Measurements from ENCODE around the gene CLDN9.

CLDN9 gene

GRCh38 chr16:3017794-3018506, 5.2 kb downstream of the CLDN9 start, which contains the start of gene CLDN6:
Gene CLDN6, minus strand, starts transcription at chr16:3018183. Its CDS starts 2,162 bp downstream, at chr16:3016021.
- no peak for DNase-seq (ENCODE audit: low read depth in 2 of 2)

GRCh38 chr16:3019594-3020246, 7.0 kb downstream of the CLDN9 start:
- DNase-seq (ENCODE audit: low read depth in 2 of 2): no peak

DNA sequence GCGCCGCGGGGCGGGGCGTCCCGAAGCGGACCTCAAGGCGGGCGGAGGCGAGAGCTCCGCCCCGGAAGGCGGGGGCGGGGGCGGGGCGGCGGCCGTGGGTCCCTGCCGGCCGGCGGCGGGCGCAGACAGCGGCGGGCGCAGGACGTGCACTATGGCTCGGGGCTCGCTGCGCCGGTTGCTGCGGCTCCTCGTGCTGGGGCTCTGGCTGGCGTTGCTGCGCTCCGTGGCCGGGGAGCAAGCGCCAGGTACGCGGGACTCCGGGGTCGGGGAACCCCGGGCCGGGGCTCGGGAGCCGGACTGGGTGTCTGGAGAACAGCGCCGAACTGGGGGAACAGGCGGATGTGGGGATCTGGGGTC, 7.5 kb downstream of the CLDN9 start, which contains the start of gene TNFRSF12A:
Gene TNFRSF12A (plus strand): TSS at position 122 of the 357 bp plus-strand sequence. CDS start 30 bp downstream, at position 152.
- DNase-seq (ENCODE audit: low read depth in 2 of 2): peak in 1 of 2 donors; percentile 45

GRCh38 chr16:3020604-3021448, 8.1 kb downstream of the CLDN9 start:
- DNase-seq (ENCODE audit: low read depth in 2 of 2): peak; percentile 46 to 53

DNA sequence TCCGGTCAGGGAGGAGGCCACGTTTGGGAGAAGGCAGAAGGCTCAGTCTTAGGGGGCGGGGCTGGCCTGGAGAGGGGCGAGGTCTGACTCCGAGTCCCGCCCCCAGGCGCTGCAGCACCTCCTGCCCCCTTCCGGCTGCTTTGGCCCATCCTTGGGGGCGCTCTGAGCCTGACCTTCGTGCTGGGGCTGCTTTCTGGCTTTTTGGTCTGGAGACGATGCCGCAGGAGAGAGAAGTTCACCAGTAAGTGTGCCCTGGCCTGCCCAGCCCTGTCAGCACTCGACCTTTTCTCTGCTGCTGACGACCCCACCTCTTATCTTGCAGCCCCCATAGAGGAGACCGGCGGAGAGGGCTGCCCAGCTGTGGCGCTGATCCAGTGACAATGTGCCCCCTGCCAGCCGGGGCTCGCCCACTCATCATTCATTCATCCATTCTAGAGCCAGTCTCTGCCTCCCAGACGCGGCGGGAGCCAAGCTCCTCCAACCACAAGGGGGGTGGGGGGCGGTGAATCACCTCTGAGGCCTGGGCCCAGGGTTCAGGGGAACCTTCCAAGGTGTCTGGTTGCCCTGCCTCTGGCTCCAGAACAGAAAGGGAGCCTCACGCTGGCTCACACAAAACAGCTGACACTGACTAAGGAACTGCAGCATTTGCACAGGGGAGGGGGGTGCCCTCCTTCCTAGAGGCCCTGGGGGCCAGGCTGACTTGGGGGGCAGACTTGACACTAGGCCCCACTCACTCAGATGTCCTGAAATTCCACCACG, 8.9 kb downstream of the CLDN9 start:
- peak; percentile 50 to 57 for DNase-seq (ENCODE audit: low read depth in 2 of 2)

DNA sequence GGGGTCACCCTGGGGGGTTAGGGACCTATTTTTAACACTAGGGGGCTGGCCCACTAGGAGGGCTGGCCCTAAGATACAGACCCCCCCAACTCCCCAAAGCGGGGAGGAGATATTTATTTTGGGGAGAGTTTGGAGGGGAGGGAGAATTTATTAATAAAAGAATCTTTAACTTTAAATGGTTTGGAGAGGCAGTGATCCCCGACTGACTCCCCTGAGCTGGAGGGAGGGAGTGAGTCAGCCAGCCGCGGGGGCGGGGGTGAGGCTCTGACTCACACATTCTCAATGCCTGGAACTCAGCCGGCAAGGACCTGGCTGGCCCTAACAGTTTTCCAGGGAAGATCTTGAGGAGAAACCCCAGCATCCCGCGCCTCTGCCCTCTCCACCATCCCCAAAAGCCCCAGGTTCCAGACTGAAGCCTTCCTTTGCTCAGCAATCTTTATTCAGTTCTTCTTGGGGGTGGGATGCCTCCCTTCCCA, 9.5 kb downstream of the CLDN9 start:
- peak; percentile 65 to 75 for DNase-seq (ENCODE audit: low read depth in 2 of 2)

DNA sequence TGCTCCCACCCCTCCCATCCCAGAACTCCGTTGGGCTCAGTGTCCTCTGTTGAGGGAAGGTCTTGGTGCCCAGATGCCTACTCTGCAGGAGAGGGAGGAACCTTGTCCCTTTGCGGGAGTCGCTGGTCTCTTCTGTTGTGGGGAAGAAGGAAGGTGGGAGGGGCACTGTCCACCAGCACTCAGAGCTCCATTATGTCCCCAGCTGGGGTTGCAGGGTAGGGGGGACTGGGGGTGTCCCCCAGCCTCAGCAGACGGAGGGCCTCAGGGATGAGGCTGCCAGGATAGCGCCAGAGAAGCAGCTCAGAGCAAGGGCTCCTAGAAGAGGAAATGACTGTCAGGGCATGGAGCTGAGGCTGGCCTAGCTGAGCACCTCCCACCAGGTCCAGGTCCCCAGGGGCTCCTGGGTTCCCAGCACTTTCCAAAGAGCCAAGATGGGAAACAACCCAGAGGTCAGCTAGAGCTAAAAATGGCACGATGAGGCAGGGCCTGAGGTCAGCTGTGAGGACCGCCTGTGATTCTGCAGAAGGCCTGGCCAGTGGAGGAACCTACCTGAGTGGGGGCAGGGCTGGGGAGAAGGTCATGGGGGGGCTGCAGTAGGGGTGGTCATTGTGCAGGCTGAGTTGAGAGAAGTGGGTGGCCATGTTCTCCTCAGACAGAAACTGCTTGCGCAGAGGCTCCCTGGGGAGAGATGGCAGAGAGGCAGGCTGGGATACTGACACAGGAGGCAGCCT, 10.1 kb downstream of the CLDN9 start:
- DNase-seq (ENCODE audit: low read depth in 2 of 2): no peak

DNA sequence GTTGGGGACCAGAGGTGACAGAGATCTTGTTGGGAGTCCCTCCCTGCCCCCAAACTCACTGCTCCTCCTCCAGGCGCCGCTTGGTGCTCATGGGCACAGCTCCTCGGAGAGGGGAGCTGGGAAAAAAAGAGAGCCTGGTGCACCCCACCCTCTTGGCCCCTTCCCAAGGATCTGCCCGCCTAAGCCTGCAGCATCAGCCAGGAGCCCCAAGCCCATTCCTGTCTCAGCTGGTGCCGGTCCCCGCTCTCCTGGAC, 10.6 kb downstream of the CLDN9 start:
- DNase-seq (ENCODE audit: low read depth in 2 of 2): no peak

GRCh38 chr16:3023669-3024478, 11.2 kb downstream of the CLDN9 start, which contains the start of the genes HCFC1R1 and THOC6:
Gene HCFC1R1, minus strand, starts transcription at chr16:3023942. Its CDS starts 1 bp downstream, at chr16:3023941.
Gene THOC6, plus strand, starts transcription at chr16:3024035. Its CDS starts 292 bp downstream, at chr16:3024327.
- DNase-seq (ENCODE audit: low read depth in 2 of 2): peak; percentile 84 to 86

DNA sequence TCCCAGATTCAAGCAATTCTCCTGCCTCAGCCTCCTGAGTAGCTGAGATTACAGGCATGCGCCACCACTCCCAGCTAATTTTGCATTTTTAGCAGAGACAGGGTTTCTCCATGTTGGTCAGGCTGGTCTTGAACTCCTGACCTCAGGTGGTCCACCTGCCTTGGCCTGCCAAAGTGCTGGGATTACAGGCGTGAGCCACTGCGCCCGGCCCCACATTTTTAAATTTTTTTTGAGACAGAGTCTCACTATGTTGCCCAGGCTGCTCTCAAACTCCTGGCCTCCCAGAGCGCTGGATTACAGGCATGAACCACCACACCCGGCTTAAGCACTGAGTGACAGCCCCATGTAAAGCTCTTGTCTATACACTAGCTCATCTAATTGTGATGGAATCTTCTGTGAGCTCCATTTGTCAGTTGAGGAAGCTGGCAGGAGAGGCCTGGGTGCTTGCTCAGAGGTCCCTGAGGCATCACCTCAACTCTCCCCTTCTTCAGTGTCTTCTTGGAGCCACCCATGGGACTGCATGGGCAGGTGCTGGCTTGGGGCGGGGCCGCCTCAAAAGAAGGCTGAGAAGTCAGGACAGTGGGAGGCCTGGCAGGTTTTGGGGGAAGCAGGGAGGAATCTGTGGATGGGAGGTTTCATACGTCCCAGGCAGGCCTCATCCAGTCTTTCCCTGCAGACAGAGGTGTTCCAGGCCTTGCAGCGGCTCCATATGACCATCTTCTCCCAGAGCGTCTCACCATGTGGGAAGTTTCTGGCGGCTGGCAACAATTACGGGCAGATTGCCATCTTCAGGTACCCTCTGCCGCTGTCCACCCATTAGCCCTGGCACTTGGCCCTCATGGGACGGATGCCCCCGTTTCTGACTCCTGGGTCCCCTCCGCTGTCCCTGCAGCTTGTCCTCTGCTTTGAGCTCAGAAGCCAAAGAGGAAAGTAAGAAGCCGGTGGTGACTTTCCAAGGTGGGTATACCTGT, 12.6 kb downstream of the CLDN9 start:
- DNase-seq (ENCODE audit: low read depth in 2 of 2): no peak

GRCh38 chr16:3026003-3026378, 13.3 kb downstream of the CLDN9 start:
- no peak for DNase-seq (ENCODE audit: low read depth in 2 of 2)

DNA sequence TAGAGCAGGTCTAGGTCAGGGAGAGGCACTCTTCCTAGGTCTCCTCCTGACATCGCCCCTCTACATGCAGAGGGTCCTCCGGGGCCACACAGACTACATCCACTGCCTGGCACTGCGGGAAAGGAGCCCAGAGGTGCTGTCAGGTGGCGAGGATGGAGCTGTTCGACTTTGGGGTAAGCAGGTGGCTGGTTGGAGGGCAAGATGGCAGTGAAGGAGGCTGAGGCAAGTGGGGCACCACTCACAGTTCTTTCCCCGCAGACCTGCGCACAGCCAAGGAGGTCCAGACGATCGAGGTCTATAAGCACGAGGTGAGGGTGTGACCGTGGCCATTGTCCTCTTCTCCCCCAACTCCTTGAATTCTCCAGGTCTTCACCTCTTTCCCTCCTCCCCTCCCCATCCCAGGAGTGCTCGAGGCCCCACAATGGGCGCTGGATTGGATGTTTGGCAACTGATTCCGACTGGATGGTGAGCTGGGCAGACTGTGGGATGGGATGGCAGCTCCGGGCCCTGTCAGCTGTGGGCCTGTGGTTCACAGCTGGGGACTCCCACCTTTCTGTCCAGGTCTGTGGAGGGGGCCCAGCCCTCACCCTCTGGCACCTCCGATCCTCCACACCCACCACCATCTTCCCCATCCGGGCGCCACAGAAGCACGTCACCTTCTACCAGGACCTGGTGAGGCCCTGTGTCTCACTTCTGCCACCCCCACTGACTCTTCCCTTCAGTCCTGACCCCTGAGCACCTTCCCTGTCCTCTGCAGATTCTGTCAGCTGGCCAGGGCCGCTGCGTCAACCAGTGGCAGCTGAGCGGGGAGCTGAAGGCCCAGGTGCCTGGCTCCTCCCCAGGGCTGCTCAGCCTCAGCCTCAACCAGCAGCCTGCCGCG, 14.1 kb downstream of the CLDN9 start:
- DNase-seq (ENCODE audit: low read depth in 2 of 2): no peak

GRCh38 chr16:3027489-3027795, 14.7 kb downstream of the CLDN9 start:
- no peak for DNase-seq (ENCODE audit: low read depth in 2 of 2)

DNA sequence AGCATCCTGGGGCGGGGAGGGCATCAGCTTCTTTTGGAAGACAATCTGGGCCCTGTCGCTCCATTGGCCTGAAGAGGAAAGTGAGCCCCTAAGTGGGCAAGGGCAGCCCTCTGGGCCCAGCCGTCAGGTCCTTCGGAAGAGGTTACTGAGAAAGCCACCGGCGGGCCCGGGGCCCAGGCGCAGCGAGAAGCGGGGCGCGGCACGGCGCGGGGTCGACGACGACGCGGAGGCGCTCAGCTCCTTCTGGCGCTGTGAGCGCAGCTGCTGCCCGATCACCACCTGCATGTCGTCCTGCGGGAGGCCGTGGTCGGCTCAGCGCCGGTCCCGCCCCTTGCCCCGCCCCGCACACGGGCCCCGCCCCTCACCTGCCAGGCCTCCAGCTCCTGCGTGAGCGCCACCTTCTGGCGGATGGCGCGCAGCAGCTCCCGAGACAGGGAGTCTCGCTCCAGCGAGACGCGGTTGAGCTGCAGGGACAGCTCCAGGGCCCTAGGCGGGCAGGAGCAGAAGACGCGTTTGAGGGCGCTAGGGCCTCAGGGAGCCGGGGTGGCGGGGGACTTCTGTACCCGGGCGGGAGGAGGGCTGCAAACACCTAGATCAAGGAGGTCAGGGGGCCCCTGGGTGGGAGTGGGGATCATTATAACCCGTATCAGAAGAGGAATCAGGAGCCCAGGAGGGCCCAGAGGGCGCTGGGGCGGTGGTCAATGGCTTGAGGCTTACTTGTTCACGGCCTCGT, 15.4 kb downstream of the CLDN9 start:
- DNase-seq (ENCODE audit: low read depth in 2 of 2): peak; percentile 73 to 78

DNA sequence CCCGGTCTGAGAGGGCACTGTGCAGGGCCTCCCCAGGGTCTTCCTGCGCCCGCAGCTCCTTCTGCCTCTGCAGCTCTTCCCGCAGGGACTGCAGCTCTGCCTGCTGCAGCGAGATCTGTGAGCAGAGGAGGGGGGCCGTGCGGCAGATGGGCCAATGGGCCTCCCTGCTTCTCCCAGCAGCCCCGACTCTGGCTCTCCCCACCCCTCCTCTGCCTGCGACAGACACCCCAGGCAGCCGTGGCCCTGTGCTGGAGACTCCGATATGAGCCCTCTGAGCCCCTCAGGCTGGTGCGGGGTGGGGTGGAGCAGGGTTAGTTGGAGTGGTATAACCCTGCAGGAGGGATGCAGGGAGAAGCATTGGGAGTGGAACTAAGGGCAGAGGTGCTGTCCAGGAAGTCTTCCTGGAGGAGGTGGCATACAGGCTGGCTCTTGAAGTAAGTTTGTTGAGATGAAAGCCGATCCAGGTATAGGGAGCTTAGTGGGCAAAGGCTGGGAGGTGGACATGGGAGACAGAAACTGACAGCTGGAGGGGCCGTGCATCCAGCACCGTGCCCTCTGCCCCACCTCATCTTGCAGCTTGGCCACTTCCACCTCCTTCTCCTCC, 16.1 kb downstream of the CLDN9 start:
- DNase-seq (ENCODE audit: low read depth in 2 of 2): no peak

- no peak for DNase-seq (ENCODE audit: low read depth in 2 of 2)
These were observed 16.9 kb downstream of the CLDN9 start for GRCh38 chr16:3029491-3030221.
